ENCODE data around the gene ATP2B2. TPM values are rescaled to one million over a fixed set of nuclear protein-coding genes. Genes with fewer than 3 reads are reported as not detected.

Gene ATP2B2
- total and polyA plus RNA-seq, 2 experiments from 2014 or later, result 0.66 to 1.8 TPM

GRCh38 chr3:10390641-10391373 is 114.6 kb downstream of the ATP2B2 start:
- H3K27me3 ChIP-seq, result no peaks in the 10 kb centered on the region
- no peak for DNase-seq (ENCODE audit: low spot score)
- WGBS (ENCODE audit: low lambda C conversion rate, missing lambda C conversion rate), result 81% methylated on average over 7 of the region's 7 CpGs
- H3K27ac ChIP-seq, result no peak overlapping the region
- TF ChIP-seq, protein P1, sequence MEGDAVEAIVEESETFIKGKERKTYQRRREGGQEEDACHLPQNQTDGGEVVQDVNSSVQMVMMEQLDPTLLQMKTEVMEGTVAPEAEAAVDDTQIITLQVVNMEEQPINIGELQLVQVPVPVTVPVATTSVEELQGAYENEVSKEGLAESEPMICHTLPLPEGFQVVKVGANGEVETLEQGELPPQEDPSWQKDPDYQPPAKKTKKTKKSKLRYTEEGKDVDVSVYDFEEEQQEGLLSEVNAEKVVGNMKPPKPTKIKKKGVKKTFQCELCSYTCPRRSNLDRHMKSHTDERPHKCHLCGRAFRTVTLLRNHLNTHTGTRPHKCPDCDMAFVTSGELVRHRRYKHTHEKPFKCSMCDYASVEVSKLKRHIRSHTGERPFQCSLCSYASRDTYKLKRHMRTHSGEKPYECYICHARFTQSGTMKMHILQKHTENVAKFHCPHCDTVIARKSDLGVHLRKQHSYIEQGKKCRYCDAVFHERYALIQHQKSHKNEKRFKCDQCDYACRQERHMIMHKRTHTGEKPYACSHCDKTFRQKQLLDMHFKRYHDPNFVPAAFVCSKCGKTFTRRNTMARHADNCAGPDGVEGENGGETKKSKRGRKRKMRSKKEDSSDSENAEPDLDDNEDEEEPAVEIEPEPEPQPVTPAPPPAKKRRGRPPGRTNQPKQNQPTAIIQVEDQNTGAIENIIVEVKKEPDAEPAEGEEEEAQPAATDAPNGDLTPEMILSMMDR (IDR thresholded peaks at IDR 0.05; ENCODE audit: poor library complexity), result no peak
- no peak for TF ChIP-seq EZH2 (IDR thresholded peaks at IDR 0.05; ENCODE audit: borderline replicate concordance)
- TF ChIP-seq EZH2phosphoT487 (IDR thresholded peaks at IDR 0.05; ENCODE audit: low read depth, severe bottlenecking, unreplicated experiment), result no peak
- H3K9me3 ChIP-seq (ENCODE audit: low read depth), result no peaks in the 10 kb centered on the region
- H3K4me3 ChIP-seq, result no peak overlapping the region
- H2AFZ ChIP-seq, result no peak overlapping the region
- no peak overlapping the region for H3K4me2 ChIP-seq
- no peaks in the 10 kb centered on the region for H3K4me1 ChIP-seq (ENCODE audit: insufficient read depth)
- H4K20me1 ChIP-seq (ENCODE audit: insufficient read depth, poor library complexity, severe bottlenecking), result no peaks in the 10 kb centered on the region
- no peaks in the 10 kb centered on the region for H3K36me3 ChIP-seq (replicated peaks; ENCODE audit: insufficient read depth, low read depth)
- no peaks in the 10 kb centered on the region for H3K79me2 ChIP-seq
- no peaks in the 10 kb centered on the region for H3K9me2 ChIP-seq (replicated peaks; ENCODE audit: insufficient read depth)

- no peak overlapping the region for H2AFZ ChIP-seq
- no peaks in the 10 kb centered on the region for H3K27me3 ChIP-seq
- no peaks in the 10 kb centered on the region for H3K4me1 ChIP-seq (ENCODE audit: insufficient read depth)
- H3K27ac ChIP-seq, result no peak overlapping the region
- no peak for TF ChIP-seq EZH2phosphoT487 (IDR thresholded peaks at IDR 0.05; ENCODE audit: low read depth, severe bottlenecking, unreplicated experiment)
- TF ChIP-seq, protein P1 (IDR thresholded peaks at IDR 0.05; ENCODE audit: poor library complexity), result no peak
- no peak for TF ChIP-seq EZH2 (IDR thresholded peaks at IDR 0.05; ENCODE audit: borderline replicate concordance)
- WGBS (ENCODE audit: low lambda C conversion rate, missing lambda C conversion rate), result 61% methylated on average over 2 of the region's 2 CpGs
- no peaks in the 10 kb centered on the region for H3K9me3 ChIP-seq (ENCODE audit: low read depth)
- H4K20me1 ChIP-seq (ENCODE audit: insufficient read depth, poor library complexity, severe bottlenecking), result no peaks in the 10 kb centered on the region
- no peak overlapping the region for H3K4me3 ChIP-seq
- H3K4me2 ChIP-seq, result no peak overlapping the region
- H3K9me2 ChIP-seq (replicated peaks; ENCODE audit: insufficient read depth), result no peaks in the 10 kb centered on the region
- H3K79me2 ChIP-seq, result no peaks in the 10 kb centered on the region
- H3K36me3 ChIP-seq (replicated peaks; ENCODE audit: insufficient read depth, low read depth), result no peaks in the 10 kb centered on the region
- no peak for DNase-seq (ENCODE audit: low spot score)
These were observed 115.4 kb downstream of the ATP2B2 start for GRCh38 chr3:10389995-10390394.

DNA sequence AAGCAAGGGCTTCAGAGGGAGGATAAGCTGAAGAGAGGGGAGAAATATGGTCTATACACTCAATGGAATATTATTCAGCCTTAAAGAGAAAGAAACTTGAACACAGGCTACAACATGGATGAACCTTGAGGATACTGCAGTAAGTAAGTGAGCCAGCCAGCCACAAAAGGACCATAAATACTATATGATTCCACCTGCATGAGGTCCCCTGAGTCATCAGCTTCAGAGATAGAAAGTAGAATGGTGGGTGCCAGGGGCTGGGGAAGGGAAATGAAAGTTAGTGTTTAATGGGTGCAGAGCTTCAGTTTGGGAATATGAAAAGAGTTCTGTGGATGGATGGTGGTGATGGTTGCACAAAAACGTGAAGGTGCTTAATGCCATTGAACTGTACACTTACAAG is 116.0 kb downstream of the ATP2B2 start:
- 37% methylated on average over 1 of the region's 1 CpG for WGBS (ENCODE audit: low lambda C conversion rate, missing lambda C conversion rate)

More for the DNA sequence above, 116.0 kb downstream of the ATP2B2 start:
- Histone ChIP-seq H3K9me2 (replicated peaks; ENCODE audit: insufficient read depth) (no peaks in the 10 kb centered on the region), H3K27me3 (no peaks in the 10 kb centered on the region), H3K36me3 (replicated peaks; ENCODE audit: insufficient read depth, low read depth) (no peaks in the 10 kb centered on the region), H3K9me3 (ENCODE audit: low read depth) (no peaks in the 10 kb centered on the region), H3K4me2 (no peak overlapping the region), H3K4me1 (ENCODE audit: insufficient read depth) (no peaks in the 10 kb centered on the region), H3K4me3 (no peak overlapping the region), H2AFZ (no peak overlapping the region), H3K79me2 (no peaks in the 10 kb centered on the region), H3K27ac (no peak overlapping the region), H4K20me1 (ENCODE audit: insufficient read depth, poor library complexity, severe bottlenecking) (no peaks in the 10 kb centered on the region)
- DNase-seq (ENCODE audit: low spot score), result no peak
- TF ChIP-seq EZH2phosphoT487 (IDR thresholded peaks at IDR 0.05; ENCODE audit: low read depth, severe bottlenecking, unreplicated experiment) (no peak), EZH2 (IDR thresholded peaks at IDR 0.05; ENCODE audit: borderline replicate concordance) (no peak)
- TF ChIP-seq, protein P1 (IDR thresholded peaks at IDR 0.05; ENCODE audit: poor library complexity), result no peak
